ENCODE data around the gene OGDH.

- TF ChIP-seq CTCF (conservative IDR thresholded peaks at IDR 0.05; ENCODE audit: low read depth in 2 of 2), result no peak
- no peak for TF ChIP-seq REST (IDR thresholded peaks at IDR 0.05; ENCODE audit: unreplicated experiment)
- no peak for TF ChIP-seq ZNF114 (CRISPR knock-in tag; IDR thresholded peaks at IDR 0.05)
- TF ChIP-seq POLR2AphosphoS5 (IDR thresholded peaks at IDR 0.05; ENCODE audit: low read depth), result no peak
- TF ChIP-seq CREB1 (CRISPR knock-in tag; IDR thresholded peaks at IDR 0.05; ENCODE audit: low read depth), result no peak
- TF ChIP-seq EZH2 (IDR thresholded peaks at IDR 0.05; ENCODE audit: low read depth, unreplicated experiment), result no peak
- TF ChIP-seq EZH2phosphoT487 (IDR thresholded peaks at IDR 0.05; ENCODE audit: unreplicated experiment), result no peak
These were observed 25.8 kb downstream of the OGDH start for GRCh38 chr7:44632196-44632595.

Data from GM23338 (cell line).